Karpas-422 (cell line): ENCODE measurements around the gene NIN. TPM values are rescaled to one million over a fixed set of nuclear protein-coding genes. Genes with fewer than 3 reads are reported as not detected.

Experiments used
- DNase-seq: peaks from one replicate; pipeline ENCODE4 v3.0.0-alpha.2; 2015
- H2AFZ ChIP-seq: fragments of 200-600 bp; sonication (generic); 2 replicates; pipeline ENCODE4 v1.6.1; 2014; ENCODE audit warnings: antibody characterized with exemption, low read length, mixed read lengths
- H3K27ac ChIP-seq: fragments of 200-600 bp; sonication (generic); 2 replicates; pipeline ENCODE4 v1.5.1; 2014; ENCODE audit warnings: mild to moderate bottlenecking, low read length, moderate library complexity
- H3K27me3 ChIP-seq: fragments of 200-600 bp; sonication (generic); 2 replicates; pipeline ENCODE4 v1.6.1; 2014; ENCODE audit warnings: low read length, mixed read lengths
- H3K36me3 ChIP-seq: fragments of 200-600 bp; sonication (generic); 2 replicates; pipeline ENCODE4 v1.6.1; 2014; ENCODE audit warnings: low read length, mixed read lengths; ENCODE audit not compliant: insufficient read depth
- H3K4me1 ChIP-seq: fragments of 200-600 bp; sonication (generic); 2 replicates; pipeline ENCODE4 v1.6.1; 2014; ENCODE audit warnings: mild to moderate bottlenecking, low read length, mixed read lengths
- H3K4me2 ChIP-seq: fragments of 200-600 bp; sonication (generic); 2 replicates; pipeline ENCODE4 v1.6.1; 2014; ENCODE audit warnings: low read length, low read depth, mild to moderate bottlenecking; ENCODE audit not compliant: poor library complexity, severe bottlenecking
- H3K4me3 ChIP-seq: fragments of 200-600 bp; sonication (generic); 2 replicates; pipeline ENCODE4 v1.5.1; 2014; ENCODE audit warnings: mild to moderate bottlenecking, antibody characterized with exemption, low read length, mixed read lengths
- H3K79me2 ChIP-seq: fragments of 200-600 bp; sonication (generic); 2 replicates; pipeline ENCODE4 v1.6.1; 2014; ENCODE audit warnings: mild to moderate bottlenecking, low read length, mixed read lengths
- H3K9ac ChIP-seq: fragments of 200-600 bp; sonication (generic); 2 replicates; pipeline ENCODE4 v1.6.0; 2014; ENCODE audit warnings: low read length
- H3K9me2 ChIP-seq: fragments of 200-600 bp; sonication (generic), shearing (Covaris generic); replicated peaks from 2 replicates; pipeline ENCODE4 v1.6.0; 2014; ENCODE audit warnings: mild to moderate bottlenecking, low read length, moderate library complexity; ENCODE audit not compliant: insufficient read depth
- H3K9me3 ChIP-seq: fragments of 300-700, 200-600 bp; sonication (generic); 2 replicates; pipeline ENCODE4 v1.6.1; 2014; ENCODE audit warnings: low read length, mixed read lengths
- H4K20me1 ChIP-seq: fragments of 200-600 bp; sonication (generic); 2 replicates; pipeline ENCODE4 v1.6.1; 2014; ENCODE audit warnings: mild to moderate bottlenecking, antibody characterized with exemption, low read length, low read depth; ENCODE audit not compliant: insufficient read depth
- total RNA-seq: library from RNA; depleted of rRNA; stranded (reverse); fragments of >200 nt; shearing (Covaris generic); gene quantifications from 2 replicates; pipeline ENCODE4 v1.2.3, GENCODE V29; 2014; ENCODE audit warnings: low replicate concordance

NIN gene
- total RNA-seq, 1 experiment from 2014 or later, result 59.4 TPM

- no peaks in the 10 kb centered on the region for H3K9me2 ChIP-seq
- H3K79me2 ChIP-seq, result no peaks in the 10 kb centered on the region
- no peak overlapping the region for H3K9ac ChIP-seq
- no peaks in the 10 kb centered on the region for H3K4me1 ChIP-seq
- no peak overlapping the region for H3K4me3 ChIP-seq
- H4K20me1 ChIP-seq, result no peaks in the 10 kb centered on the region
- no peaks in the 10 kb centered on the region for H3K9me3 ChIP-seq
- no peak overlapping the region for H2AFZ ChIP-seq
- H3K36me3 ChIP-seq, result peaks cover 66% of the 10 kb centered on the region
- H3K27me3 ChIP-seq, result no peaks in the 10 kb centered on the region
- no peak overlapping the region for H3K4me2 ChIP-seq
- no peak for DNase-seq
- no peak overlapping the region for H3K27ac ChIP-seq
These were observed 67.5 kb downstream of the NIN start for GRCh38 chr14:50763382-50764007.

GRCh38 chr14:50762931-50763300 lies 68.0 kb downstream of the NIN start:
- Histone ChIP-seq H3K9me2 (no peaks in the 10 kb centered on the region), H3K27me3 (no peaks in the 10 kb centered on the region), H4K20me1 (no peaks in the 10 kb centered on the region), H2AFZ (no peak overlapping the region), H3K79me2 (no peaks in the 10 kb centered on the region), H3K9me3 (no peaks in the 10 kb centered on the region), H3K4me3 (no peak overlapping the region), H3K9ac (no peak overlapping the region), H3K27ac (no peak overlapping the region), H3K4me1 (no peaks in the 10 kb centered on the region), H3K36me3 (peaks cover 60% of the 10 kb centered on the region), H3K4me2 (no peak overlapping the region)
- no peak for DNase-seq

- H3K79me2 ChIP-seq, result no peaks in the 10 kb centered on the region
- no peak for DNase-seq
- peaks cover 59% of the 10 kb centered on the region for H3K36me3 ChIP-seq
- H3K4me1 ChIP-seq, result peaks cover under 1% of the 10 kb centered on the region
- no peak overlapping the region for H3K4me3 ChIP-seq
- no peaks in the 10 kb centered on the region for H3K9me3 ChIP-seq
- no peak overlapping the region for H2AFZ ChIP-seq
- H3K9me2 ChIP-seq, result no peaks in the 10 kb centered on the region
- H4K20me1 ChIP-seq, result no peaks in the 10 kb centered on the region
- H3K27ac ChIP-seq, result no peak overlapping the region
- no peaks in the 10 kb centered on the region for H3K27me3 ChIP-seq
- H3K9ac ChIP-seq, result no peak overlapping the region
- H3K4me2 ChIP-seq, result no peak overlapping the region
These were observed 68.7 kb downstream of the NIN start for GRCh38 chr14:50762001-50762930.

- no peak overlapping the region for H3K4me3 ChIP-seq
- no peaks in the 10 kb centered on the region for H3K9me3 ChIP-seq
- no peaks in the 10 kb centered on the region for H3K27me3 ChIP-seq
- H3K27ac ChIP-seq, result no peak overlapping the region
- H3K9ac ChIP-seq, result no peak overlapping the region
- H3K36me3 ChIP-seq, result peaks cover 43% of the 10 kb centered on the region
- H2AFZ ChIP-seq, result no peak overlapping the region
- no peak overlapping the region for H3K4me2 ChIP-seq
- no peaks in the 10 kb centered on the region for H4K20me1 ChIP-seq
- DNase-seq, result no peak
- no peaks in the 10 kb centered on the region for H3K9me2 ChIP-seq
- peaks cover 16% of the 10 kb centered on the region for H3K4me1 ChIP-seq
- peaks cover 3% of the 10 kb centered on the region; the same call in 1 of the 2 replicates for H3K79me2 ChIP-seq
These were observed 71.0 kb downstream of the NIN start for GRCh38 chr14:50759800-50760543.

- DNase-seq, result no peak
- Histone ChIP-seq H3K4me2 (no peak overlapping the region), H3K79me2 (peaks cover 3% of the 10 kb centered on the region; the same call in 1 of the 2 replicates), H3K9ac (no peak overlapping the region), H3K4me1 (peaks cover 16% of the 10 kb centered on the region), H4K20me1 (no peaks in the 10 kb centered on the region), H3K9me2 (no peaks in the 10 kb centered on the region), H3K4me3 (no peak overlapping the region), H3K36me3 (peaks cover 43% of the 10 kb centered on the region), H3K27me3 (no peaks in the 10 kb centered on the region), H2AFZ (no peak overlapping the region), H3K9me3 (no peaks in the 10 kb centered on the region), H3K27ac (no peak overlapping the region)
These were observed 72.0 kb downstream of the NIN start for GRCh38 chr14:50758945-50759344.

- Histone ChIP-seq H3K4me3 (no peak overlapping the region), H3K4me1 (peaks cover 16% of the 10 kb centered on the region), H3K9me2 (no peaks in the 10 kb centered on the region), H3K27ac (no peak overlapping the region), H3K9ac (no peak overlapping the region), H4K20me1 (no peaks in the 10 kb centered on the region), H2AFZ (no peak overlapping the region), H3K36me3 (peaks cover 42% of the 10 kb centered on the region), H3K9me3 (no peaks in the 10 kb centered on the region), H3K27me3 (no peaks in the 10 kb centered on the region), H3K79me2 (peaks cover 3% of the 10 kb centered on the region; the same call in 1 of the 2 replicates), H3K4me2 (no peak overlapping the region)
- no peak for DNase-seq
These were observed 72.7 kb downstream of the NIN start for GRCh38 chr14:50758305-50758704.

GRCh38 chr14:50757702-50758101 lies 73.3 kb downstream of the NIN start:
- H2AFZ ChIP-seq, result no peak overlapping the region
- H3K27me3 ChIP-seq, result no peaks in the 10 kb centered on the region
- H3K79me2 ChIP-seq, result peaks cover 3% of the 10 kb centered on the region; the same call in 1 of the 2 replicates
- H3K36me3 ChIP-seq, result peaks cover 36% of the 10 kb centered on the region
- H3K9me2 ChIP-seq, result no peaks in the 10 kb centered on the region
- H3K9me3 ChIP-seq, result no peaks in the 10 kb centered on the region
- no peaks in the 10 kb centered on the region for H4K20me1 ChIP-seq
- H3K4me3 ChIP-seq, result no peak overlapping the region
- H3K27ac ChIP-seq, result no peak overlapping the region
- no peak overlapping the region for H3K9ac ChIP-seq
- H3K4me2 ChIP-seq, result no peak overlapping the region
- no peak for DNase-seq
- H3K4me1 ChIP-seq, result peaks cover 16% of the 10 kb centered on the region

- no peaks in the 10 kb centered on the region for H3K9me2 ChIP-seq
- H3K4me1 ChIP-seq, result peaks cover 16% of the 10 kb centered on the region
- H3K36me3 ChIP-seq, result peaks cover 31% of the 10 kb centered on the region
- H3K9ac ChIP-seq, result peak overlapping the region; percentile 50
- H4K20me1 ChIP-seq, result no peaks in the 10 kb centered on the region
- H3K4me2 ChIP-seq, result peak overlapping the region; percentile 60
- no peaks in the 10 kb centered on the region for H3K9me3 ChIP-seq
- peak; percentile 83 for DNase-seq
- peak overlapping the region; percentile 87 for H2AFZ ChIP-seq
- H3K4me3 ChIP-seq, result peak overlapping the region; percentile 17; the same call in 1 of the 2 replicates
- peak overlapping the region; percentile 63 for H3K27ac ChIP-seq
- H3K79me2 ChIP-seq, result peaks cover 3% of the 10 kb centered on the region; the same call in 1 of the 2 replicates
- no peaks in the 10 kb centered on the region for H3K27me3 ChIP-seq
These were observed 74.7 kb downstream of the NIN start for GRCh38 chr14:50756300-50756699.
